ENCODE results near the gene APC.

APC gene
- total RNA-seq = 56.2 to 76.5 (median 63.6) reads per million in 3 donors

GRCh38 chr5:112737463-112738190, at the start of gene APC:
Gene APC (plus strand): TSS chr5:112737885. CDS start chr5:112754891, 17,006 bp downstream.
- peaks cover 3% of the 10 kb centered on the region for H3K4me1 ChIP-seq (ENCODE audit: control insufficient read depth, insufficient read depth, low read length, poor library complexity, severe bottlenecking)
- H3K27me3 ChIP-seq (replicated peaks; ENCODE audit: control insufficient read depth, insufficient read depth, low read length, poor library complexity, severe bottlenecking) = no peaks in the 10 kb centered on the region
- peak within 1 kb of the TSS; percentile 72 for H3K4me3 ChIP-seq (ENCODE audit: insufficient read depth, low read depth, low read length, poor library complexity, severe bottlenecking)
- H3K36me3 ChIP-seq (ENCODE audit: control insufficient read depth, insufficient read depth, low read length) = no peaks in the 10 kb centered on the region
- H3K9me3 ChIP-seq (ENCODE audit: control insufficient read depth, low read length) = no peaks in the 10 kb centered on the region
- peak; percentile 62 to 79 (median 78) for DNase-seq
- H3K27ac ChIP-seq (ENCODE audit: insufficient read depth, low read length, poor library complexity, severe bottlenecking) = no peak within 1 kb of the TSS

- Histone ChIP-seq H3K4me3 (ENCODE audit: insufficient read depth, low read depth, low read length, poor library complexity, severe bottlenecking) (no peak overlapping the region), H3K27me3 (replicated peaks; ENCODE audit: control insufficient read depth, insufficient read depth, low read length, poor library complexity, severe bottlenecking) (no peaks in the 10 kb centered on the region), H3K4me1 (ENCODE audit: control insufficient read depth, insufficient read depth, low read length, poor library complexity, severe bottlenecking) (no peaks in the 10 kb centered on the region), H3K9me3 (ENCODE audit: control insufficient read depth, low read length) (no peaks in the 10 kb centered on the region), H3K27ac (ENCODE audit: insufficient read depth, low read length, poor library complexity, severe bottlenecking) (no peak overlapping the region), H3K36me3 (ENCODE audit: control insufficient read depth, insufficient read depth, low read length) (no peaks in the 10 kb centered on the region)
- DNase-seq = no peak
Observed at GRCh38 chr5:112689155-112689909, 48.4 kb upstream of the APC start.

- no peak overlapping the region for H3K27ac ChIP-seq (ENCODE audit: insufficient read depth, low read length, poor library complexity, severe bottlenecking)
- no peak for DNase-seq
- no peak overlapping the region for H3K4me3 ChIP-seq (ENCODE audit: insufficient read depth, low read depth, low read length, poor library complexity, severe bottlenecking)
- H3K36me3 ChIP-seq (ENCODE audit: control insufficient read depth, insufficient read depth, low read length) = no peaks in the 10 kb centered on the region
- H3K9me3 ChIP-seq (ENCODE audit: control insufficient read depth, low read length) = no peaks in the 10 kb centered on the region
- H3K4me1 ChIP-seq (ENCODE audit: control insufficient read depth, insufficient read depth, low read length, poor library complexity, severe bottlenecking) = no peaks in the 10 kb centered on the region
- peaks cover 5% of the 10 kb centered on the region for H3K27me3 ChIP-seq (replicated peaks; ENCODE audit: control insufficient read depth, insufficient read depth, low read length, poor library complexity, severe bottlenecking)
Observed at GRCh38 chr5:112690605-112691338, 46.9 kb upstream of the APC start.

- H3K27ac ChIP-seq (ENCODE audit: insufficient read depth, low read length, poor library complexity, severe bottlenecking) = no peak overlapping the region
- no peak overlapping the region for H3K4me3 ChIP-seq (ENCODE audit: insufficient read depth, low read depth, low read length, poor library complexity, severe bottlenecking)
- H3K27me3 ChIP-seq (replicated peaks; ENCODE audit: control insufficient read depth, insufficient read depth, low read length, poor library complexity, severe bottlenecking) = peaks cover 5% of the 10 kb centered on the region
- H3K4me1 ChIP-seq (ENCODE audit: control insufficient read depth, insufficient read depth, low read length, poor library complexity, severe bottlenecking) = no peaks in the 10 kb centered on the region
- DNase-seq = no peak
- H3K36me3 ChIP-seq (ENCODE audit: control insufficient read depth, insufficient read depth, low read length) = no peaks in the 10 kb centered on the region
- H3K9me3 ChIP-seq (ENCODE audit: control insufficient read depth, low read length) = no peaks in the 10 kb centered on the region
Observed at GRCh38 chr5:112691339-112691680, 46.4 kb upstream of the APC start.

- DNase-seq = no peak
Observed at GRCh38 chr5:112691758-112692157, 45.9 kb upstream of the APC start.

GRCh38 chr5:112692472-112692871, 45.2 kb upstream of the APC start:
- Histone ChIP-seq H3K27ac (ENCODE audit: insufficient read depth, low read length, poor library complexity, severe bottlenecking) (no peak overlapping the region), H3K4me1 (ENCODE audit: control insufficient read depth, insufficient read depth, low read length, poor library complexity, severe bottlenecking) (no peaks in the 10 kb centered on the region), H3K27me3 (replicated peaks; ENCODE audit: control insufficient read depth, insufficient read depth, low read length, poor library complexity, severe bottlenecking) (peaks cover 5% of the 10 kb centered on the region), H3K36me3 (ENCODE audit: control insufficient read depth, insufficient read depth, low read length) (no peaks in the 10 kb centered on the region), H3K4me3 (ENCODE audit: insufficient read depth, low read depth, low read length, poor library complexity, severe bottlenecking) (no peak overlapping the region), H3K9me3 (ENCODE audit: control insufficient read depth, low read length) (no peaks in the 10 kb centered on the region)
- no peak for DNase-seq

More at GRCh38 chr5:112691758-112692157, 45.9 kb upstream of the APC start:
- Histone ChIP-seq H3K27ac (ENCODE audit: insufficient read depth, low read length, poor library complexity, severe bottlenecking) (no peak overlapping the region), H3K36me3 (ENCODE audit: control insufficient read depth, insufficient read depth, low read length) (no peaks in the 10 kb centered on the region), H3K4me1 (ENCODE audit: control insufficient read depth, insufficient read depth, low read length, poor library complexity, severe bottlenecking) (no peaks in the 10 kb centered on the region), H3K4me3 (ENCODE audit: insufficient read depth, low read depth, low read length, poor library complexity, severe bottlenecking) (no peak overlapping the region), H3K9me3 (ENCODE audit: control insufficient read depth, low read length) (no peaks in the 10 kb centered on the region), H3K27me3 (replicated peaks; ENCODE audit: control insufficient read depth, insufficient read depth, low read length, poor library complexity, severe bottlenecking) (peaks cover 5% of the 10 kb centered on the region)

- Histone ChIP-seq H3K27ac (ENCODE audit: insufficient read depth, low read length, poor library complexity, severe bottlenecking) (no peak overlapping the region), H3K9me3 (ENCODE audit: control insufficient read depth, low read length) (no peaks in the 10 kb centered on the region), H3K36me3 (ENCODE audit: control insufficient read depth, insufficient read depth, low read length) (no peaks in the 10 kb centered on the region), H3K4me3 (ENCODE audit: insufficient read depth, low read depth, low read length, poor library complexity, severe bottlenecking) (no peak overlapping the region), H3K4me1 (ENCODE audit: control insufficient read depth, insufficient read depth, low read length, poor library complexity, severe bottlenecking) (no peaks in the 10 kb centered on the region), H3K27me3 (replicated peaks; ENCODE audit: control insufficient read depth, insufficient read depth, low read length, poor library complexity, severe bottlenecking) (peaks cover 5% of the 10 kb centered on the region)
- no peak for DNase-seq
Observed at GRCh38 chr5:112693301-112693700, 44.4 kb upstream of the APC start.

GRCh38 chr5:112694853-112695709, 42.6 kb upstream of the APC start:
- Histone ChIP-seq H3K4me3 (ENCODE audit: insufficient read depth, low read depth, low read length, poor library complexity, severe bottlenecking) (no peak overlapping the region), H3K27ac (ENCODE audit: insufficient read depth, low read length, poor library complexity, severe bottlenecking) (no peak overlapping the region), H3K4me1 (ENCODE audit: control insufficient read depth, insufficient read depth, low read length, poor library complexity, severe bottlenecking) (no peaks in the 10 kb centered on the region), H3K36me3 (ENCODE audit: control insufficient read depth, insufficient read depth, low read length) (no peaks in the 10 kb centered on the region), H3K27me3 (replicated peaks; ENCODE audit: control insufficient read depth, insufficient read depth, low read length, poor library complexity, severe bottlenecking) (peaks cover 5% of the 10 kb centered on the region), H3K9me3 (ENCODE audit: control insufficient read depth, low read length) (no peaks in the 10 kb centered on the region)
- DNase-seq = no peak

- Histone ChIP-seq H3K27me3 (replicated peaks; ENCODE audit: control insufficient read depth, insufficient read depth, low read length, poor library complexity, severe bottlenecking) (peaks cover 5% of the 10 kb centered on the region), H3K36me3 (ENCODE audit: control insufficient read depth, insufficient read depth, low read length) (no peaks in the 10 kb centered on the region), H3K4me1 (ENCODE audit: control insufficient read depth, insufficient read depth, low read length, poor library complexity, severe bottlenecking) (no peaks in the 10 kb centered on the region), H3K9me3 (ENCODE audit: control insufficient read depth, low read length) (no peaks in the 10 kb centered on the region), H3K27ac (ENCODE audit: insufficient read depth, low read length, poor library complexity, severe bottlenecking) (no peak overlapping the region), H3K4me3 (ENCODE audit: insufficient read depth, low read depth, low read length, poor library complexity, severe bottlenecking) (no peak overlapping the region)
- no peak for DNase-seq
Observed at GRCh38 chr5:112696786-112697185, 40.9 kb upstream of the APC start.
